T-cell (primary cell): ENCODE results near the gene AFDN. TPM values are rescaled to one million over a fixed set of nuclear protein-coding genes. Genes with fewer than 3 reads are reported as not detected.

Source experiments
- ATAC-seq, 4 experiments: fragments of 200-7000 bp in 3 of 4; fragments of 150-1000 bp in 1 of 4; cut with Tn5 transposase; replicated peaks in 1 of 4; 1 replicate in 3 of 4; 2 replicates in 1 of 4; pipeline ENCODE4 v1.10.0; 2021; ENCODE audit warnings: moderate library complexity in 3 of 4, mild to moderate bottlenecking in 2 of 4, moderate number of reproducible peaks in 1 of 4
- CTCF ChIA-PET, 2 donors: fragments of 300-600 bp; sonication (Branson Sonifier 250); formaldehyde crosslinking; loops; one replicate each; lab custom pipeline; 2022; ENCODE audit warnings: antibody characterized with exemption in 2 of 2; lab: Charles Lee
- POLR2A ChIA-PET, 2 donors: fragments of 300-600 bp; sonication (Branson Sonifier 250); formaldehyde crosslinking; loops; one replicate each; lab custom pipeline; 2022; ENCODE audit warnings: antibody characterized with exemption in 2 of 2; lab: Charles Lee
- DNase-seq, 35 experiments: peaks; one replicate each; pipeline versions ENCODE4 v3.0.0 to v3.0.0-alpha.2; 2013 to 2023
- H3K27ac ChIP-seq: one replicate; pipeline ENCODE4 v1.5.1; 2013; ENCODE audit warnings: low read length
- H3K27me3 ChIP-seq, 2 experiments: replicated peaks in 1 of 2; 1 replicate in 1 of 2; 2 replicates in 1 of 2; pipeline versions ENCODE4 v1.6.1 to v1.7.0; 2013; ENCODE audit warnings: low read length in 1 of 2, mixed read lengths in 1 of 2; ENCODE audit not compliant: control insufficient read depth in 2 of 2, insufficient read depth in 2 of 2; ENCODE audit errors: extremely low read depth in 1 of 2
- H3K36me3 ChIP-seq, 2 donors: 1 replicate in 1 of 2; 2 replicates in 1 of 2; pipeline versions ENCODE4 v1.6.1 to v1.7.0; 2013; ENCODE audit warnings: low read length in 1 of 2; ENCODE audit not compliant: control insufficient read depth in 2 of 2, insufficient read depth in 1 of 2; ENCODE audit errors: extremely low read depth in 1 of 2
- H3K4me1 ChIP-seq, 2 experiments: 1 replicate in 1 of 2; 2 replicates in 1 of 2; pipeline versions ENCODE4 v1.6.1 to v1.7.0; 2013; ENCODE audit warnings: low read length in 2 of 2, mixed read lengths in 1 of 2; ENCODE audit not compliant: insufficient read depth in 2 of 2, control insufficient read depth in 1 of 2; ENCODE audit errors: extremely low read depth in 1 of 2
- H3K4me3 ChIP-seq, 2 donors: 1 replicate in 1 of 2; 2 replicates in 1 of 2; pipeline versions ENCODE4 v1.5.1 to v1.7.0; 2013; ENCODE audit warnings: mild to moderate bottlenecking in 2 of 2, low read length in 1 of 2, moderate library complexity in 1 of 2; ENCODE audit not compliant: control insufficient read depth in 1 of 2; ENCODE audit errors: extremely low read depth in 1 of 2
- H3K9me3 ChIP-seq: 2 replicates; pipeline ENCODE4 v1.7.0; 2013
- H3K27ac Mint-ChIP-seq, 2 donors: one replicate each; pipeline ENCODE4 v1.8.0; 2020 to 2021; ENCODE audit warnings: mild to moderate bottlenecking in 2 of 2, mixed read lengths in 2 of 2
- H3K27me3 Mint-ChIP-seq, 2 donors: one replicate each; pipeline ENCODE4 v1.8.0; 2021 to 2022; ENCODE audit warnings: mixed read lengths in 2 of 2
- H3K36me3 Mint-ChIP-seq: one replicate; pipeline ENCODE4 v1.8.0; 2021; ENCODE audit warnings: mixed read lengths
- H3K4me1 Mint-ChIP-seq, 3 donors: one replicate each; pipeline ENCODE4 v1.8.0; 2020 to 2022; ENCODE audit warnings: mixed read lengths in 3 of 3, mild to moderate bottlenecking in 1 of 3
- H3K4me3 Mint-ChIP-seq, 3 donors: one replicate each; pipeline ENCODE4 v1.8.0; 2020 to 2022; ENCODE audit warnings: mild to moderate bottlenecking in 3 of 3, mixed read lengths in 3 of 3, moderate library complexity in 3 of 3
- H3K9me3 Mint-ChIP-seq, 3 donors: one replicate each; pipeline ENCODE4 v1.8.0; 2020 to 2022; ENCODE audit warnings: mixed read lengths in 3 of 3
- WGBS: methylation state at CpG from one replicate; pipeline ENCODE4 v1.1.5; 2013; ENCODE audit warnings: missing lambda C conversion rate; ENCODE audit not compliant: insufficient coverage; 5-methylcytosine and 5-hydroxymethylcytosine counted together
- total RNA-seq, 35 experiments: library from RNA in 6 of 35; stranded (reverse) in 6 of 35; fragments of 120-200 nt in 1 of 35; gene quantifications; one replicate each; pipeline versions ENCODE4 v1.2.1 to v1.2.4 and lab custom pipeline; 2013 to 2026

The AFDN gene
- total RNA-seq, 5 donors from 2014 or later (not counting 1 experiment from before 2014, with no cell fraction given), result 10.6 to 30.3 (median 20.7) TPM

- WGBS, result 72% methylated on average over 4 of the region's 7 CpGs
- no peaks in the 10 kb centered on the region for H3K4me1 ChIP-seq
- Mint-ChIP-seq H3K4me1 (no peaks in the 10 kb centered on the region), H3K4me3 (no peak overlapping the region), H3K36me3 (no peaks in the 10 kb centered on the region), H3K9me3 (peaks cover 0 to 3% (median 2%) of the 10 kb centered on the region in 3 donors), H3K27ac (no peak overlapping the region), H3K27me3 (no peaks in the 10 kb centered on the region)
- no peak for DNase-seq
- H3K36me3 ChIP-seq, result no peaks in the 10 kb centered on the region
- no peak for ATAC-seq
- peaks cover 0 to 6% of the 10 kb centered on the region in 2 experiments for H3K27me3 ChIP-seq
- ChIA-PET CTCF (no interaction called here), POLR2A (no interaction called here)
- no peaks in the 10 kb centered on the region for H3K9me3 ChIP-seq
- H3K4me3 ChIP-seq, result no peak overlapping the region
- H3K27ac ChIP-seq, result no peak overlapping the region
Measured at GRCh38 chr6:168004023-168004422, 177.3 kb downstream of the AFDN start.

GRCh38 chr6:168004945-168005344 is 178.2 kb downstream of the AFDN start:
- H3K27ac ChIP-seq, result no peak overlapping the region
- Mint-ChIP-seq H3K27me3 (no peaks in the 10 kb centered on the region), H3K27ac (no peak overlapping the region), H3K4me3 (no peak overlapping the region), H3K9me3 (peaks cover 0 to 6% (median 6%) of the 10 kb centered on the region in 3 donors), H3K36me3 (no peaks in the 10 kb centered on the region), H3K4me1 (no peaks in the 10 kb centered on the region)
- POLR2A ChIA-PET, result no interaction called here
- DNase-seq (no peak), ATAC-seq (no peak)
- H3K4me3 ChIP-seq, result no peak overlapping the region
- no peaks in the 10 kb centered on the region for H3K9me3 ChIP-seq
- CTCF ChIA-PET, result no interaction called here
- no peaks in the 10 kb centered on the region for H3K36me3 ChIP-seq
- H3K27me3 ChIP-seq, result peaks cover 0 to 2% of the 10 kb centered on the region in 2 experiments
- 88% methylated on average over 6 of the region's 11 CpGs for WGBS
- no peaks in the 10 kb centered on the region for H3K4me1 ChIP-seq

GRCh38 chr6:168005796-168006195 is 179.1 kb downstream of the AFDN start:
- Mint-ChIP-seq H3K27ac (no peak overlapping the region), H3K4me3 (no peak overlapping the region), H3K27me3 (no peaks in the 10 kb centered on the region), H3K9me3 (peaks cover 6 to 13% (median 11%) of the 10 kb centered on the region in 3 donors), H3K4me1 (no peaks in the 10 kb centered on the region), H3K36me3 (no peaks in the 10 kb centered on the region)
- ChIA-PET CTCF (no interaction called here), POLR2A (no interaction called here)
- H3K4me3 ChIP-seq, result no peak overlapping the region
- ATAC-seq, result no peak
- no peaks in the 10 kb centered on the region for H3K36me3 ChIP-seq
- no peak overlapping the region for H3K27ac ChIP-seq
- H3K4me1 ChIP-seq, result no peaks in the 10 kb centered on the region
- no peak for DNase-seq
- WGBS, result 100% methylated on average over 4 of the region's 6 CpGs
- H3K27me3 ChIP-seq, result peaks cover 0 to 2% of the 10 kb centered on the region in 2 experiments
- H3K9me3 ChIP-seq, result no peaks in the 10 kb centered on the region

GRCh38 chr6:168007592-168008338 is 181.1 kb downstream of the AFDN start:
- Mint-ChIP-seq H3K4me1 (no peaks in the 10 kb centered on the region), H3K4me3 (no peak overlapping the region), H3K27me3 (no peaks in the 10 kb centered on the region), H3K36me3 (no peaks in the 10 kb centered on the region), H3K9me3 (peaks cover 17 to 28% (median 26%) of the 10 kb centered on the region in 3 donors), H3K27ac (no peak overlapping the region)
- H3K4me3 ChIP-seq, result no peak overlapping the region
- peaks cover 0 to 6% of the 10 kb centered on the region in 2 experiments for H3K27me3 ChIP-seq
- CTCF ChIA-PET, result interaction anchor here in 1 of 2 donors (0.6 kb wide), 1 partner anchor 616 kb away, joined by 4 read pairs; no protein-coding TSS in a partner anchor
- 100% methylated on average over 1 of the region's 3 CpGs for WGBS
- H3K9me3 ChIP-seq, result peaks cover 4% of the 10 kb centered on the region
- DNase-seq, result no peak
- H3K4me1 ChIP-seq, result no peaks in the 10 kb centered on the region
- no peaks in the 10 kb centered on the region for H3K36me3 ChIP-seq
- POLR2A ChIA-PET, result no interaction called here
- no peak for ATAC-seq
- H3K27ac ChIP-seq, result no peak overlapping the region

GRCh38 chr6:168009331-168009730 is 182.6 kb downstream of the AFDN start:
- Histone ChIP-seq H3K36me3 (no peaks in the 10 kb centered on the region), H3K4me3 (no peak overlapping the region), H3K27ac (no peak overlapping the region), H3K9me3 (peaks cover 4% of the 10 kb centered on the region), H3K4me1 (no peaks in the 10 kb centered on the region), H3K27me3 (peaks cover 0 to 15% of the 10 kb centered on the region in 2 experiments)
- no peaks in the 10 kb centered on the region for H3K4me1 Mint-ChIP-seq
- ChIA-PET POLR2A (interaction anchor here in 1 of 2 donors (0.6 kb wide), 2 partner anchors 15 to 119 kb away, joined by 3 to 6 read pairs; no protein-coding TSS in a partner anchor), CTCF (no interaction called here)
- H3K27ac Mint-ChIP-seq, result no peak overlapping the region
- no peak overlapping the region for H3K4me3 Mint-ChIP-seq
- DNase-seq (no peak), ATAC-seq (no peak)
- WGBS, result no CpG with 5 or more reads among the region's 3 CpGs
- H3K36me3 Mint-ChIP-seq, result no peaks in the 10 kb centered on the region
- peaks cover 0 to under 1% of the 10 kb centered on the region in 2 donors for H3K27me3 Mint-ChIP-seq
- H3K9me3 Mint-ChIP-seq, result peaks cover 17 to 28% (median 26%) of the 10 kb centered on the region in 3 donors

GRCh38 chr6:168011291-168011690 is 184.6 kb downstream of the AFDN start:
- DNase-seq (no peak), ATAC-seq (no peak)
- WGBS, result no CpG with 5 or more reads among the region's 1 CpG
- no peaks in the 10 kb centered on the region for H3K4me1 ChIP-seq
- Mint-ChIP-seq H3K4me3 (no peak overlapping the region), H3K27ac (no peak overlapping the region), H3K9me3 (peaks cover 17 to 33% (median 26%) of the 10 kb centered on the region in 3 donors), H3K36me3 (no peaks in the 10 kb centered on the region), H3K27me3 (peaks cover 5 to 11% of the 10 kb centered on the region in 2 donors), H3K4me1 (no peaks in the 10 kb centered on the region)
- CTCF ChIA-PET, result no interaction called here
- H3K9me3 ChIP-seq, result peaks cover 4% of the 10 kb centered on the region
- no peak overlapping the region for H3K27ac ChIP-seq
- POLR2A ChIA-PET, result no interaction called here
- no peak overlapping the region for H3K4me3 ChIP-seq
- H3K27me3 ChIP-seq, result peaks cover 0 to 16% of the 10 kb centered on the region in 2 experiments
- H3K36me3 ChIP-seq, result no peaks in the 10 kb centered on the region
